Activated CD8-positive, alpha-beta memory T cell treated with anti-CD3 and anti-CD28 coated beads, Interleukin-2, amount 50 U/mL, for 24 hours (primary cell): ENCODE results near the gene TST.

Experiments used
- DNase-seq: peaks from one replicate; pipeline ENCODE4 v3.0.0-alpha.2; 2020; ENCODE audit errors: extremely low read depth

The TST gene

DNA sequence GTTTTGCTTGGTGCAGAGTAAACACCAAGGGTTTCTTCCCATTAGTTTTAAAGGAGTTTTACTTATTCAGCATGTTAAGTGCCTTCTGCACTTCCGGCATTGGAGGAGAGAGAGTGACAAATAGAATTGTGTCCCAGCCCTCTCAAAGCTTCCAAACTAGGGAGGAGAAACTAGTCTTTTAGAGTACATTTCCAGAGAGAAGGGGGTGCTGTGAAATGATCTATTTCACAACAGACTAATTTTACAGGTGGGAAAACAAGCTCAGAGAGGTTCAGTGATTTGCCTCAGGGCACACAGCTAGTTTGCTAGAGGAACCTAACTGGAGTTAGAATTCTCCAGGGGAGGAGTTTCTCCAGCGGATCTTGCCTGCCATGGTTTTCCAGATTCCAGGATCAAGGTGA, 12.9 kb upstream of the TST start:
- DNase-seq = no peak

DNA sequence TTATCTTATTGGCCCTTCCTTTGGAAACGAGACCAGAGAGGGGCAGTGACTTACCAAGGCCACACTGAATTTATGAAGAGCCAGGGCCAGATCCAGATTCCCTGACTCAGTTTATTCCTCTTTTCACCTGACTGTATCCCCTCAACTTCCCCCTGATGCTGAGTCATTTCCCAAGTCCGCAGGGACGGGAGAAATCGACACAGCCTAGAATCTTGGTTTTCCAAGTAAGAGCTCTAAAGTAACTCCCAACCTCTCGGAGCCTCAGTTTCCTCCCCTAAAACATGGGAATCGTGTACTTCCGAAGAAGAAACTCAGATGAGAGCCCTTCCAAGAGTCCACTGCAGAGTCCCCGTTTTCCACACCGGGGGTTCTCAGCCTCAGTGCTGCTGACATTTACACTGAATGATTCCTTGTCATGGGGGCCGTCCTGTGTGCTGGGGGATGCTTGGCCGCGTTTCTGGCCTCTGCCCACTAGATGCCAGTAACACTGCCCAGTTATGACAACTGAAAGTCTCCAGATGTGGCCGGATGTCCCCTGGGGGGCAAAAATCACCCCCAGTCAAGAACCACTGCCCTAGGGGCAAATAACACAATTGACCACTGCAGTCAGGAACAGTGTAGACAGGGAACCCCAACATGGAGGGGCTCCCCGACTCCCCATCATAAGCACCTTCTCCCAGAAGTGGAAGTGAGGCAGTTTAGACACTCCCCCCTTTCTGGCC, 11.5 kb upstream of the TST start:
- no peak for DNase-seq

DNA sequence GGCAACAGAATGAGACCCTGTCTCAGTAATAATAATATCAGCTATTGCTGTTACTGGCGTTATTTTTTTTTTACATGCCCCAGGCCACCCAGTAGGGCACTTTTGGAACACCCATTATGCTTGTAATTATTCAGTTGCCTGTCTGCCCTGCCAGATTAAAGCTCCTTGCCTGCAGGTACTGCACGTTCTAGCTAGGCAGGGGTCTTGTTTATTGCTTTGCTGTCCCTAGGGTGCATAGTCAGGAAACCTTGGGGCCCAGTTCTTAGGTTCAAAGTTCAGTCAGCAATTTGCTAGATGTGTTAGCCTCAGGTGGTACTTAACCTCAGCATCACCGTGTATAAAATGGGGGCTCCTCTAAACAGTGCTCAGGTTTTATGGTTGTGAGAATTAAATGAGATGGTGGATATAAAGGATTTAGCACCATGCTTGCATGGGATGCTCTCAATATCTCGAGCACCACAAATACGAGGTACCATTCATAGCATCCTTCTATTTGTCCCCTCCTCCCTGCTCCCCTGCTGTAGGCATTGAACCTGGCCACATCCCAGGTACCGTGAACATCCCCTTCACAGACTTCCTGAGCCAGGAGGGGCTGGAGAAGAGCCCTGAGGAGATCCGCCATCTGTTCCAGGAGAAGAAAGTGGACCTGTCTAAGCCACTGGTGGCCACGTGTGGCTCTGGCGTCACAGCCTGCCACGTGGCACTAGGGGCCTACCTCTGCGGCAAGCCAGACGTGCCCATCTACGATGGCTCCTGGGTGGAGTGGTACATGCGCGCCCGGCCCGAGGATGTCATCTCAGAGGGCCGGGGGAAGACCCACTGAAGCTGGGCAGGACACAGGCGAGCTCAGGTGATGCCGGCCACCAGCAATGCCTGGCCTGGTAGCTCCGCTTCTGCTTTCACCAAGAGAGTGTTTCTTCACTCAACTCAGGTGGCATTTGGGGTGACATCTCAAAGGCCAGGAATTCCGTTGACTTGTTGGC, 9.7 kb upstream of the TST start:
- DNase-seq = no peak

DNA sequence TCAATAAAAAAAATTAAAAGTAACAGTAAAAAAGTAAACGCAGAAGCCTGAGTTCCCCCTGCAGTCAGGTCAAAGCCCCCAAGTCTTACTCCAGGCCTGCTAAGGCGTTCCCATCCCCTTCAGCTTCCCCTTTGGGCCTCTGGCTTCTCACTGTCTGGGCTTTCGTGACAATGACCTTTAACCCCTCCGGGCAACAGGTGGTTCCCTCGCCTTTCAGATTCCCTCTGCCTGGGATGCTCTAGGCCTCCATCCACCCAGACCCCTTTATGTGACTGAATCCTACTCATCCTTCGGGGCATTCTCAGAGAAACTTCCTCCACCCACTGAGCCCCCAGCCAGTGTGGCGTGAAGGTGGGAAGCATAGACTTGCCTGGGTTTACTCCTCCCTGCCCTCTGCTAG, 8.3 kb upstream of the TST start:
- no peak for DNase-seq

DNA sequence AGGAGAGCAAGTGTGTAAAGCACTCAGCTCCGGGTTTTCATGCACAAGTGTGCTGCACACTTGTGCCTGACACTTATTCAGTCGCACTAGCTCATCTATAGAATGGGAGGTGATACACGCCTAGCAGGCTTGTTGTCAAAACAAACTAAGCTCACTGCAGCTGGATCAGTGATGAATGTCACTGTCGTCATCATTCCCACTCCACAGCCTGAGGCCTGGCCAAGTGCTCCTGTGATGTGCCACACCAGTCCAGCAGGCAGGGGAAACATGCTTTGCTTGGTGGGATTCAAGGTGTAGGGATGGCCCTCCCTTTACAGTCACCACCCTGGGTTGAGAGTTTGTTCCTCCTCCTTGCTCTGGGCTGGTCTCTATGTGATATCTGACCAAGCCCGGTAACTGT, 7.1 kb upstream of the TST start:
- no peak for DNase-seq

DNA sequence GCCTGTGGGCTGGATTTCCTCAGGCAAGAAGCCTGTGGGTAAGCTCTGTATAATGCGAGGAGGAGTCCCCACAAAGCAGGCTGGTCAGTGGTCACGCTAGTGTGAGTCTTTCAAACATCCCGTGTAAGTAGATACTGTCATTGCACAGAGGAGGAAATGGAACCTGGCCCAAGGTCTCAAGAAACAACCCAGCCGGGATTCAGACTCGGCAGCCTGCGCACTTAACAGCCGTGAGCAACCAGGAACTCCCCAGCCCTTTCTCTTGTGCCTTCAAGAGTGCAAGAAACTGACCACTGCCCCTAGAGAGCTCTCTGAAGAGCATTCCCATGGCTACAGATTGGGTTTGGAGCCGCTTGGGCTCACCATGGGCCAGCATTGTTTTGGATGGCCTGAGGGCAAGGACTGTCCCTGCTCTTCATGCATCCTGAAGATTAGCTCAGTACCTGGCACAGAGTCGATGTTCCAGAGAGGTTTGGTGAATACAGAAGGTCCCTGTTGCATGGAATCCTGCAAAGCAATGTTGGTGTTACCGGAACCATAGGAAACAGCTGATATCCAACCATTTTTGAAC, 6.3 kb upstream of the TST start:
- no peak for DNase-seq

DNA sequence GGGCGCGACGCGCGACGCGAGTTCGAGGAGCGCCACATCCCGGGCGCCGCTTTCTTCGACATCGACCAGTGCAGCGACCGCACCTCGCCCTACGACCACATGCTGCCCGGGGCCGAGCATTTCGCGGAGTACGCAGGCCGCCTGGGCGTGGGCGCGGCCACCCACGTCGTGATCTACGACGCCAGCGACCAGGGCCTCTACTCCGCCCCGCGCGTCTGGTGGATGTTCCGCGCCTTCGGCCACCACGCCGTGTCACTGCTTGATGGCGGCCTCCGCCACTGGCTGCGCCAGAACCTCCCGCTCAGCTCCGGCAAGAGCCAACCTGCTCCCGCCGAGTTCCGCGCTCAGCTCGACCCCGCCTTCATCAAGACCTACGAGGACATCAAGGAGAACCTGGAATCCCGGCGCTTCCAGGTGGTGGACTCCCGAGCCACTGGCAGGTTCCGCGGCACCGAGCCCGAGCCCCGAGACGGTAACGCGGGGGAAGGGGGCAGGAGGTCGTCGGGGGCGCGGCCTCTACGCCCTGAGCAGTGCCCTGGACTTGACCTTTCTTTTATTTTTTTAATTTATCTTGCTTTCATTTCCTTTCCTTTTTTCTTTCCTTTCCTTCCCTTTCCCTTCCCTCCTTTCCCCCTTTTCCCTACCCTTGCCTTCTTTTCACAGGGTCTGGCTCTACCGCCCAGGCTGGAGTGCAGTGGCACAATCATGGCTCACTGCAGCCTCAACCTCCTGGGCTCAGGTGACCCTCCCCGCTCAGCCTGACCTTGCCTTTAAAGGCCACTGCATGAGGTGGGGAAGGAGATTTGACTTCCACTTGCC, 5.3 kb upstream of the TST start:
- no peak for DNase-seq

DNA sequence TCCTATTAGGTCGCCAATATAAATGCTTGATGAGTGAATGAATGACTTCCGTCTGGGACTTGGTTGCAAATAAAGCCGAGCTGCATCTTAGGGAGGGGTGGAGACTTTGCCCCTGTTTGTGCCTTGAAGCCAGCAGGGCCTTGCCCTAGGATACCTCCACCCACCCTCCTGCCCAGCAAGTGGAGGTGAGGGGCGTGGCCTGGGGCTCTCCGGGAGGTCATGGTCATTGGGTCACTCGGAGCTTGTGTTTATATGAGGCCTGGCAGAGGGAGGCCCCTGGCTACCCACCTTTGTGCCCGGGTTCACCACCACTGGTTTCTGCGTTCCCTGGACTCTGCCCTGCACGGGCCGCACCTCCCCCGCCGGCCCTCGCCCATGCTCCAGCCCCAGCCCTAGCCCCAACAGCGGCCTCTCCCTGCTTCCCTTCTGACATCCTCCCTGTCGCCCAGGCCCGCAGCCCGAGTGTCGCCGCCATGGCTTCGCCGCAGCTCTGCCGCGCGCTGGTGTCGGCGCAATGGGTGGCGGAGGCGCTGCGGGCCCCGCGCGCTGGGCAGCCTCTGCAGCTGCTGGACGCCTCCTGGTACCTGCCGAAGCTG, 4.6 kb upstream of the TST start:
- DNase-seq = no peak

DNA sequence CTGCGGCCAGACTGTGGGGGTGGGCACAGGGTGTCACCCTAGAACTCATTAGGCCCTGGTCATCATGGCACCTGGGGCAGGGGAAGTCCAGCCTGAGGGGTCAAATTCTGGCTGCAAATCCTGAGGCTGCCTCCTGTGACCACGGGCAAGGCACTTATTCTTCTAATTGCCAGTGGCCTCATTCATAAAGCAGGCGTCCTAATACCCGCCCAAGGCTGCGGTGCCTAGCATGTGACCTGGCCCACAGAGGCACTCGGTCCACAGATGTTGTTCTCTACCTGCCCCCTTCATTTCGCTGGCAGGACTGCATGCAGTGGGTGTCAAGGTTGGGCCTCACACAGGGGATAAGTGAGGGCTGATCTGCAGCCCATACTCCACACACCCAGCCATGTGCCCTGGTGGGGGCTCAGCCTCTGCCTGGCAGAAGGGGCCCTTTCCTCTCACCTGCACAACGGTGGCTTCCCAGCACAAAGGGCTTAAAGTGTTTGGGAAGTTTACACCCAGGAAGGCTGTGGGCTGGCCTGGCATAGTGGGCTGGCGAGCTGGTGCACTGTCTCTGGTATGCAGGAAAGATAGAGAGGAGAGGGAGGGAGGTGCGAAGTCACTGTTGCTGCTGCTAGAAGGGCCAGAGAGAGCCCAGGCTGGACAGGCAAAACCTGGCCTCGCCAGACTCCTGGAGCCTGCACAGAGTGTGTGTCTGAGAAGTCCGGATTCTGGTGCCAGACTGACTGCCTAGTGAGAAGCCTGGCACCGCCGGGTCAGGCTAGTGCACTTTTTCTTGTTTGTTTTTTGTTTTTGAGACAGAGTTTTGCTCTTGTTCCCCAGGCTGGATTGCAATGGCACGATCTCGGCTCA, 3.5 kb upstream of the TST start:
- DNase-seq = no peak

DNA sequence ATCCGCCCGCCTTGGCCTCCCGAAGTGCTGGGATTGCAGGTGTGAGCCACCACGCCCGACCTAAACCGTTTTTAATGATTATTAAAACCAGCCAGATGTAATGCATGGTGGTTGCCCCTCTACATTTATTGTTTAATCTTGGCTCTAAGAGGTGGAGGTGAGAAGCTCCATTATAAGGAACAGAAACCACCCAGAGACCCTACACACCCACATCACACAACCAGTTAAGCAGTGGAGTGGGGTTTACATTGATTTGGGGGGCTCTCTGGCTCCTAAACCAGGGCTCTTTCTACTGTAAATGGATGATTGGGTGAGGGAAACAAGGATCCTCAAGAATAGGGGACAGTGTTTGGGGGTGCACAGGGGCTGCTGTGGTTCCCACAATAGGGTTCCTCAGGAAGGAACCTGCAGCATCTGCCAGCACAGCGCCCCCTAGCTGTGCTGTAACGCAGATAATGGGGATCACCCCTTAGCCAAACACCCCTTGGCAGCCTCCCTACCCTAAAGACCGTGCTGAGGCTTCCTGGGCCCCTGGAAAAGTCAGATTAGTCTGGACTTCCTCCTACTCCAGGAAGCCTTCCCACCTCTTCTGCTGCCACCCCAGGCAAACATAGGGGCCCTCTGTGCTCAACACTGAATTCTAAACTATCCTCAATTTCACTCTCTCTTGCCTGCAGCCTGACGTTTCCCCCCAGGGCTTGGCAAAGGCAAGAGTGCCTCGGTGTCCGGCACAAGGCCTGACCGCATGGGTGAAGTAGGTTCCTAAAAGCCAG, 2.6 kb upstream of the TST start:
- no peak for DNase-seq

DNA sequence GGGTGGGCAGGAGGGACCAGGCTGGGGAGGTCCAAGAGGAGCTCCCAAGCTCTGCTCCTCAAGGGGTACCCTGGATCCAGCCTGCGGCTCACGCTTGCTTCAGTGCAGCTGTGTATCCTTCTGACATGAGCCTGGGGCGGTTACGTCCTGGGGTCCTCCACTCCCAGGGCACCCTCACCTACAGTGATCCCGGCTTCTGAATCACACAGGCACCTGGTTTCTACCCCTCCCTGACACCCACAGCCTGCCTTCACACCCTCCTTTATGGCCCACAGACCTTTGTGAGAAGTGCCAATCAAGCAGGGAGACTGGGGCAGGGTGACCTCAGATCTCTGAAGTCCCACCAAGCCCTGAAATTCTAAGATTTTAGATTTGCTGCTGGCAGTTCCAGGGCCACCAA, 1.8 kb upstream of the TST start:
- no peak for DNase-seq

DNA sequence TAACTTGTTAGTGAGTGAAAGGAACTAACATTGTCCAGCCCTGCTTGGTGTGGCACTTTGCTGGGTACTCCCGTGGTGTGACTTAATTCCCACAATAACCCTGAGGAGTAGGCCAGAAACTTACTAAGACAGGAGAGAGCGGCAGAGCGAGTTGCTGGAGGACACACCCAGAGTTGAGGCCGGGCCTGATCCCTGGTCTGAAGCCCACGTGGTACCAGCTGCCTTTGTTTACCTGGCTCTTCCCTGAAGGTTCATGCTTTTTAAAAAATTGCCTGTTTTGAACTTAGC, 889 bp upstream of the TST start:
- no peak for DNase-seq

DNA sequence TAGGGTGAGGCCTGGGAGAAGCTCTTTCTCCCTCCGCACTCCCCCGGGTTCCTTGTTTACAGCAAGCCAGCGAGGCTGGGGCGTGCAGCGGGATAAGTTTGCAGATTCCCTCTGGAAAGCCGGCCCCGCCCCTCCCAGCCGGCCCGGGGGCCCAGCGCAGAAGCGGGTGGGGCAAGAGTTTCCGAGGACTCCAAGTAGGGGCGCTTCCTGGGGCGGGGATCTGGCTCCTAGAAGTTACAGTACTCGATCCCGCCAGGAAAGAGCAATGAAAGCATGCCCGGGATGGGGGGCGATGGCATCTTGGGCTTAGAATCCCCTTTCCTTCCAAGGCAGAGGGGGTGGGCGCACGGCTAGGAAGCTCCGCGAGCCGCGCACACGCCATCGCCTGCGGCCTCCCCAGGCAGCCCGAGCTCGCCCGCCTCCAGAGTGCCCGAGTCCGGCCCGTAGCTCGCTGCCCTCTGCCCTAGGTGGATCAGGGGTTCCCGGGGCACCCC, 385 bp downstream of the TST start:
- no peak for DNase-seq

DNA sequence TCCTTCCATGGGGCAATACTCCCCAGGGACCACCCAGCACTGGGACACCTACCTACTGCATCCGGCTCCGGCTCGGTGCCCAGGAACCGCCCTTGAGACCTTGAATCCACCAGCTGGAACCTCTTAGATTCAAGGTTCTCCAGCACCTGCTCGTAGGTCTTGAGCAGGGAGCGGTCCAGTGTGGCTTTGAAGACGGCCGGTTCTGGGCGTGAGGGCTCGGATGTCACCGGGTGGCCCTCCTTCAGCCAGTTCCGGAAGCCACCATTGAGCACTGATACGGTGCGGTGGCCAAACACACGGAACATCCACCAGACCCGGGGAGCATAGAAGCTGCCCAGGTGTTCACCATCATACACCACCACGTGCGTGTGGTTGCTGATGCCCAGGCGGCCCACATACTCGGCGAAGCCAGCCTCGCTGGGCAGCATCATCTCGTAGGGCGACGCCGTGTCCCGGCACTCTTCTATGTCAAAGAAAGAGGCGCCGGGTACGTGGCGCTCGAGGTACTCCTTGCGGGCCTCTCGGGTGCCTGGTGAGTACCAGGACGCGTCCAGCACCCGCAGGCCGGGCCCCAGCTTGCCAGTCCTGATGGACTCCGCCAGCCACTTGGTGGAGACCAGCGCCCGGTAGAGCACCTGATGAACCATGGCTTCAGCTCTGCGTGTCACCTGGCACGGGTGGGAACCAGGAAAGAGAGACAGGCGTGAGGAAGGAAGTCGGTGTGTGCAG, 997 bp downstream of the TST start:
- DNase-seq = no peak

DNA sequence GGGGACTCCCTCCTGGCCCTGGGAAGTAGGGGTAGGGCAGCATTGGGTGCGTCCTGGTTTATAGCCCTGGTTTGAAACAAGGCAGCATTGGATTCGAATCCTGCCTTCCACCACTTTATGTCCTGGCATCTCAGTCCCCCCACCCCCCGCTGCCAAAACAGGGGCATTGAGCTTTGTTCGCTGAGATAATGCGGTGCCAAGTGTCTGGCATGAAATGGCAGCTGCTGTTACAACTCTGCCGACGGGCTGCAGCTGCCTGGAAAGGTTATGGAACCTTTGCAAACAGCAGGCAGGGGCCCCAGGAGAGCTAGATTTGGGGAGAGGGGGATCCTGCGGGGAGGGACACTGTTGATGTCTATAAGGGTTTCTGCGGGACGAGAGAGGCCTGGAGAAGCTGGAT, 1.9 kb downstream of the TST start:
- DNase-seq = no peak

DNA sequence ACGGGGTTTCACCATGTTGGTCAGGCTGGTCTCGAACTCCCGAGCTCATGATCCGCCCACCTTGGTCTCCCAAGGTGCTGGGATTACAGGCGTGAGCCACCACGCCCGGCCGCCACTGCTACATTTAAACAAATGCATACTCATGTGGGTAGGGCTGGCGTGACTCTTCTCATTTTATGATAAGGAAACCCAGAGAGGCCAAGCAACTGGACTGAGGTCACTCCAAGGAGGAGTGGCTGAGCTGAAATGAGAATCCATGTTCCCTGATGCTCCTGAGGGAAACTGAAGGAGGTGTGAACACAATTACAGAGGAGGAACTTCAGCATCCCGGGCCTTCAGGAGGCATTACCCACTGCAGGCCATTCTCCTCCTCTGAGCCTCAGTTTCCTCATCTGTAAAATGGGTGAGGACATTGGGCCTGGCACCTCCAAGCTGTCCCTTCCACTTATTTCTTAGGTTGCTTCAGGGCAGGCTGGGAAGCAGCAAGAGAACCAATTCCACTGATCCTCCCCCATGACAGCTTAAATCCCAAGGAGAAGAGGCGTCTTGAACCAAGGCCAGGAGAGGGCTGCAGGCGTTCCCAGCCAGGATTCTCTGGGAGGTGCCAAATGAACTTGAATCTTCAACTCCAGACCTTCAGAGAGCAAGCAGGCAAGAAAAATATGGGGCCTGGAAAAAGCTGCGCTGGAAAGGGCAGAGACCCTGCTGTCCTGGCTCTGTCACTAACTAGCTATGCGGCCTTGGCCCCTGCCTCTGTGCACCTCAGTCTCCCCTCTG, 2.9 kb downstream of the TST start:
- DNase-seq = no peak

DNA sequence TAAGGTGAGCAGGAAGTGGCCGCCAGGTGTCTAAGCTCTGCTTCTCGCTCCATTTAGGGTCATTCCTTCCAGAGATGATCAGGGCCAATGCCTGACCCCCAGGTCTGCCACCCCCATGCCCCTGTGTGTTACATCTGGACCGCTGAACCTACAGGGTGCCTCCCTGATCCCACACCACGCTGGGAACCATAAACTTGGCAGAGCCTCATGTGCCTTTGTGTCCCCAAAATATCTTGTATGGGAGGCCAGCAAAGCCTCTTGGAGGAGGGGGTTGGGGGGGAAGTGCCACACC, 3.7 kb downstream of the TST start:
- no peak for DNase-seq

DNA sequence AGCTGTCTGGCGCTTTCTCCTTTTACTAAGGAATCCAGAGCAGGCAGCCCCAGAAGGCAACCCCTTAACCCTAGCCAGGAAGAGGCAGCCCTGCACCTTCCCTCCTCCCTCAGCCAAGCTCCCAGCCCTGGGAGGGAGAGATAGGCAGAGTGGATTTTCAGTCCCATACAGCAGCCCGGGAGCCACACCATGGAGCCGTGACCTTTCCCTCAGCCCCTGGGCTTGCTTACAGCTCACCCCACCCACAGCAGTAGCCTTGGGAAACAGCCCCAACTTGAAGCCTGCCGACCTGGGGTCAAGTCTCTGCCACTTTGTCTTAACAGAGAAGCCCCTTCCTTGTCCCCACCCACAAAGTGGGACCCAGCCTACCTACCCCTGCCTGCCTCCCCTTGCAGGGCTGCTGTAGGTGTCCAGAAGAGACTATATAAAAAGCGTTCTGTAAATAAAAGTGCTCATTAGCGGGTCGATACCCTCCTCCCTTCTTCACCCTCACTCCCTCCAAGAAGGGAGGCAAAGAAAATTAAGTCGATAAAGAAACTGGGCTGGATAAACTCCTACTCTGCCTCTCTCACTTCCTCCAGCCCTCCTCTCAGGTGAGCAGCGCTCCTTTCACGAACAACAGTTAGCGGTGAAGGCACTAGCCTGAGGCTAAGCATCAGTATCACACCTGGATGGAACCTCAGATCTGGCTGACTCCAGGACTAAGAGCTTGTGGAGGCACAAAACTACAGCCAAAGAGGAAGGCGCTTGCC, 4.2 kb downstream of the TST start:
- no peak for DNase-seq
